ENCODE data around the gene CD247.

DNA sequence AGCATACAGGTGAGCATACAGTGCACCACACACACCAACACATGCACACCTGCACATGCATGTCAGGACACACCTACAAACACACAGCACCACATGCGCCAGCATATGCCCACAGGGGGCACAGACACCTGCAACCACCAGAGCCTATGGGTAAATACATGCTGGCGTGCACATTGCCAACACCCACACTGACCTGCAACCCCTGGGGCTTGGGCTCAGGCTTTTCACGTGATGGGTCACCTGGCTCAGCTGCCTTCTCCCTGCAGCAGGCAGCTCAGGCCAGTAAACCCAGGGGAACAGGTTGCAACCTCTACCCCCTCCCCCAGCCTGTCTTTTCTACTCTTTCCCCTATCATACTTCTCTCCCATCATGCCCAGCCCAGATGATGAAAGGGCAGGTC lies 8.1 kb downstream of the CD247 start:
- TF ChIP-seq EZH2 (IDR thresholded peaks at IDR 0.05; ENCODE audit: borderline replicate concordance, low read depth, low read length) (no peak), ZNF274 (IDR thresholded peaks at IDR 0.05; ENCODE audit: borderline replicate concordance, low read depth, low read length) (no peak), ZKSCAN8 (CRISPR knock-in tag; IDR thresholded peaks at IDR 0.05) (no peak)
- TF ChIP-seq, protein P1, sequence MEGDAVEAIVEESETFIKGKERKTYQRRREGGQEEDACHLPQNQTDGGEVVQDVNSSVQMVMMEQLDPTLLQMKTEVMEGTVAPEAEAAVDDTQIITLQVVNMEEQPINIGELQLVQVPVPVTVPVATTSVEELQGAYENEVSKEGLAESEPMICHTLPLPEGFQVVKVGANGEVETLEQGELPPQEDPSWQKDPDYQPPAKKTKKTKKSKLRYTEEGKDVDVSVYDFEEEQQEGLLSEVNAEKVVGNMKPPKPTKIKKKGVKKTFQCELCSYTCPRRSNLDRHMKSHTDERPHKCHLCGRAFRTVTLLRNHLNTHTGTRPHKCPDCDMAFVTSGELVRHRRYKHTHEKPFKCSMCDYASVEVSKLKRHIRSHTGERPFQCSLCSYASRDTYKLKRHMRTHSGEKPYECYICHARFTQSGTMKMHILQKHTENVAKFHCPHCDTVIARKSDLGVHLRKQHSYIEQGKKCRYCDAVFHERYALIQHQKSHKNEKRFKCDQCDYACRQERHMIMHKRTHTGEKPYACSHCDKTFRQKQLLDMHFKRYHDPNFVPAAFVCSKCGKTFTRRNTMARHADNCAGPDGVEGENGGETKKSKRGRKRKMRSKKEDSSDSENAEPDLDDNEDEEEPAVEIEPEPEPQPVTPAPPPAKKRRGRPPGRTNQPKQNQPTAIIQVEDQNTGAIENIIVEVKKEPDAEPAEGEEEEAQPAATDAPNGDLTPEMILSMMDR (IDR thresholded peaks at IDR 0.05 in 2 of 3, conservative IDR thresholded peaks at IDR 0.05 in 1 of 3; ENCODE audit: insufficient read depth in 2 of 3, low read depth in 1 of 3, low read length in 3 of 3): no peak
